Astrocyte (in vitro differentiated cells and primary cell): Measurements from ENCODE around the gene OVOL1.

Source experiments
- EZH2 ChIP-seq: IDR thresholded peaks from 2 replicates; pipeline ENCODE4 v1.6.1; 2012; ENCODE audit warnings: mild to moderate bottlenecking, low read length, inconsistent platforms; ENCODE audit not compliant: insufficient read depth
- TF ChIP-seq, protein P1 (sequence below): IDR thresholded peaks from 2 replicates; pipeline ENCODE4 v1.5.1; 2011; ENCODE audit warnings: low read depth, mild to moderate bottlenecking, inconsistent platforms, low read length, moderate library complexity; ENCODE audit not compliant: insufficient read depth

DNA sequence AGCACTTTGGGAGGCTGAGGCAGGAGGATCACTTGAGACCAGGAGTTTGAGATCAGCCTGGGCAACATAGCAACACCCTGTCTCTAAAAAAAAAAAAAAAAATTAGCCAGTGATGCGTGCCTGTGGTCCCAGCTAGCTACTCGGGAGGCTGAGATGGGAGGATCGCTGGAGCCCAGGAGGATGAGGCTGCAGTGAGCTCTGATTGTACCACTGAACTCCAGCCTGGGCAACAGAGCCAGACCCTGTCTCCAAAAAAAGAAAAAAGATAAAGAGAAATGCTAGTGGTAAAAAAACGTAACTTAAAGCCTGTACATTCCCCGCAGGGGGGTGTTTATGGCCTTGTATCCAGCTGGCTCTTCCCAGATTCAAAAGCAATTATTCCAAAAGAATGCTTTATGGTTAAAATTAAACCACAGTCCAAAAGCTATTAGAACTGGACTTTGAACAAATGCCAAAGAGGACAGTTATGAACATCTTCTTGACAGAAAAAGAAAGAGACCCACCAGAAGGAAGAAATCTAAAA lies 30.5 kb downstream of the OVOL1 start:
- TF ChIP-seq, protein P1, sequence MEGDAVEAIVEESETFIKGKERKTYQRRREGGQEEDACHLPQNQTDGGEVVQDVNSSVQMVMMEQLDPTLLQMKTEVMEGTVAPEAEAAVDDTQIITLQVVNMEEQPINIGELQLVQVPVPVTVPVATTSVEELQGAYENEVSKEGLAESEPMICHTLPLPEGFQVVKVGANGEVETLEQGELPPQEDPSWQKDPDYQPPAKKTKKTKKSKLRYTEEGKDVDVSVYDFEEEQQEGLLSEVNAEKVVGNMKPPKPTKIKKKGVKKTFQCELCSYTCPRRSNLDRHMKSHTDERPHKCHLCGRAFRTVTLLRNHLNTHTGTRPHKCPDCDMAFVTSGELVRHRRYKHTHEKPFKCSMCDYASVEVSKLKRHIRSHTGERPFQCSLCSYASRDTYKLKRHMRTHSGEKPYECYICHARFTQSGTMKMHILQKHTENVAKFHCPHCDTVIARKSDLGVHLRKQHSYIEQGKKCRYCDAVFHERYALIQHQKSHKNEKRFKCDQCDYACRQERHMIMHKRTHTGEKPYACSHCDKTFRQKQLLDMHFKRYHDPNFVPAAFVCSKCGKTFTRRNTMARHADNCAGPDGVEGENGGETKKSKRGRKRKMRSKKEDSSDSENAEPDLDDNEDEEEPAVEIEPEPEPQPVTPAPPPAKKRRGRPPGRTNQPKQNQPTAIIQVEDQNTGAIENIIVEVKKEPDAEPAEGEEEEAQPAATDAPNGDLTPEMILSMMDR = no peak
- TF ChIP-seq EZH2 = no peak
